Right cardiac atrium (tissue), 5 donors: Measurements from ENCODE around the gene WIZ. TPM values are rescaled to one million over a fixed set of nuclear protein-coding genes. Genes with fewer than 3 reads are reported as not detected.
A peak's percentile ranks its signal among the peaks of the same experiment; 100 is the strongest.

Experiments used
- ATAC-seq, 2 donors: fragments of 200-7000 bp; cut with Tn5 transposase; one replicate each; pipeline versions ENCODE4 v1.8.0 to v1.9.1; 2020; ENCODE audit warnings: moderate library complexity in 2 of 2, mild to moderate bottlenecking in 1 of 2
- DNase-seq, 3 donors: peaks; one replicate each; pipeline ENCODE4 v3.0.0-alpha.2; 2020
- H3K27ac ChIP-seq: one replicate; pipeline ENCODE4 v1.5.1; 2013; ENCODE audit warnings: mild to moderate bottlenecking, low read length, control low read depth, moderate library complexity
- H3K27me3 ChIP-seq: one replicate; pipeline ENCODE4 v1.6.1; 2013; ENCODE audit not compliant: control insufficient read depth, insufficient read depth
- H3K4me1 ChIP-seq: one replicate; pipeline ENCODE4 v1.6.1; 2013; ENCODE audit warnings: low read length; ENCODE audit not compliant: control insufficient read depth, insufficient read depth
- H3K4me3 ChIP-seq: one replicate; pipeline ENCODE4 v1.5.1; 2013; ENCODE audit warnings: low read length, control low read depth
- H3K9me3 ChIP-seq: one replicate; pipeline ENCODE4 v1.6.1; 2013; ENCODE audit warnings: low read length; ENCODE audit not compliant: control insufficient read depth
- WGBS: extraction: QIAGEN DNeasy Blood & Tissue Kit; methylation state at CpG from one replicate; pipeline ENCODE4 v1.1.7; 2013; 5-methylcytosine and 5-hydroxymethylcytosine counted together
- intact Hi-C, 4 donors: fragments of 100-400 bp; cut with DNase I; formaldehyde crosslinking; loops; one replicate each; pipeline versions ENCODE4 v1.11.0 to v1.14.0; 2022 to 2023
- polyA plus RNA-seq: library from polyadenylated mRNA; stranded (reverse); fragments of 200-250 nt; gene quantifications from one replicate; pipeline ENCODE4 v1.2.3, GENCODE V29; 2013
- total RNA-seq, 4 donors: library from RNA; stranded (reverse); fragmentation: NEBNext Ultra II Directional; extraction: Animal tissue kit (Norgen Biotek cat#: 25700); gene quantifications; one replicate each; pipeline ENCODE4 v1.2.1, GENCODE V29; 2021
- donor health status: healthy with polysubstance abuse.
- donor health status: DM: no; HTN: yes; CAD: no.
- donor health status: DM: no; HTN: no; CAD: no.
- donor health status: DM: no; HTN: yes; CAD: no; lungs with severe emphysema.
- donor health status: DM: yes; HTN: yes; CAD: no.

WIZ gene
- total and polyA plus RNA-seq, 5 donors: 28.0 to 36.5 (median 31.2) TPM

GRCh38 chr19:15427991-15428471, 21.7 kb downstream of the WIZ start:
- Histone ChIP-seq H3K27me3 (no peaks in the 10 kb centered on the region), H3K4me3 (no peak overlapping the region), H3K4me1 (peaks cover 11% of the 10 kb centered on the region), H3K9me3 (no peaks in the 10 kb centered on the region), H3K27ac (no peak overlapping the region)
- no peak for ATAC-seq
- intact Hi-C loops: no loop called here
- 94% methylated on average over 35 of the region's 35 CpGs for WGBS
- peak in 2 of 3 donors; percentile 59 to 63 for DNase-seq

- 97% methylated on average over 25 of the region's 25 CpGs for WGBS
- peaks cover 11% of the 10 kb centered on the region for H3K4me1 ChIP-seq
- no peaks in the 10 kb centered on the region for H3K27me3 ChIP-seq
- ATAC-seq: no peak
- DNase-seq: peak in 1 of 3 donors; percentile 49
- H3K9me3 ChIP-seq: no peaks in the 10 kb centered on the region
- no peak overlapping the region for H3K4me3 ChIP-seq
- no peak overlapping the region for H3K27ac ChIP-seq
- intact Hi-C loops: no loop called here
Measured at GRCh38 chr19:15427350-15427700, 22.4 kb downstream of the WIZ start.

GRCh38 chr19:15426485-15427349, 23.0 kb downstream of the WIZ start:
- Histone ChIP-seq H3K27ac (no peak overlapping the region), H3K4me3 (no peak overlapping the region), H3K4me1 (peaks cover 11% of the 10 kb centered on the region), H3K9me3 (no peaks in the 10 kb centered on the region), H3K27me3 (no peaks in the 10 kb centered on the region)
- WGBS: 87% methylated on average over 16 of the region's 16 CpGs
- intact Hi-C loops: no loop called here
- no peak for ATAC-seq
- peak in 2 of 3 donors; percentile 32 to 48 for DNase-seq

- DNase-seq: peak in 2 of 3 donors; percentile 29 to 41
- WGBS: 96% methylated on average over 36 of the region's 36 CpGs
Measured at GRCh38 chr19:15425321-15425950, 24.3 kb downstream of the WIZ start.

GRCh38 chr19:15424692-15425272, 25.0 kb downstream of the WIZ start:
- peaks cover 1% of the 10 kb centered on the region for H3K4me1 ChIP-seq
- ATAC-seq (no peak), DNase-seq (peak in 2 of 3 donors; percentile 47 to 59)
- no peak overlapping the region for H3K27ac ChIP-seq
- H3K27me3 ChIP-seq: no peaks in the 10 kb centered on the region
- intact Hi-C loops: no loop called here
- H3K9me3 ChIP-seq: no peaks in the 10 kb centered on the region
- 97% methylated on average over 38 of the region's 38 CpGs for WGBS
- no peak overlapping the region for H3K4me3 ChIP-seq

More at GRCh38 chr19:15425321-15425950, 24.3 kb downstream of the WIZ start:
- Histone ChIP-seq H3K9me3 (no peaks in the 10 kb centered on the region), H3K27ac (no peak overlapping the region), H3K4me3 (no peak overlapping the region), H3K27me3 (no peaks in the 10 kb centered on the region), H3K4me1 (peaks cover 1% of the 10 kb centered on the region)
- intact Hi-C loops: no loop called here
- ATAC-seq: no peak

GRCh38 chr19:15424121-15424520, 25.6 kb downstream of the WIZ start:
- intact Hi-C loops: no loop called here

GRCh38 chr19:15423130-15423529, 26.6 kb downstream of the WIZ start:
- Histone ChIP-seq H3K9me3 (no peaks in the 10 kb centered on the region), H3K4me3 (no peak overlapping the region), H3K4me1 (peaks cover 1% of the 10 kb centered on the region), H3K27me3 (no peaks in the 10 kb centered on the region), H3K27ac (no peak overlapping the region)
- ATAC-seq (no peak), DNase-seq (peak in 2 of 3 donors; percentile 20 to 45)
- intact Hi-C loops: no loop called here
- 99% methylated on average over 6 of the region's 6 CpGs for WGBS

More at GRCh38 chr19:15424121-15424520, 25.6 kb downstream of the WIZ start:
- Histone ChIP-seq H3K4me3 (no peak overlapping the region), H3K27ac (no peak overlapping the region), H3K9me3 (no peaks in the 10 kb centered on the region), H3K4me1 (peaks cover 1% of the 10 kb centered on the region), H3K27me3 (no peaks in the 10 kb centered on the region)
- DNase-seq: peak in 2 of 3 donors; percentile 49 to 57
- WGBS: 96% methylated on average over 13 of the region's 13 CpGs
- ATAC-seq: no peak

GRCh38 chr19:15422296-15423075, 27.3 kb downstream of the WIZ start:
- intact Hi-C loops: no loop called here
- ATAC-seq (no peak), DNase-seq (peak in 2 of 3 donors; percentile 48 to 58)
- Histone ChIP-seq H3K4me1 (peaks cover 4% of the 10 kb centered on the region), H3K4me3 (no peak overlapping the region), H3K27ac (no peak overlapping the region), H3K27me3 (no peaks in the 10 kb centered on the region), H3K9me3 (no peaks in the 10 kb centered on the region)
- WGBS: 88% methylated on average over 22 of the region's 22 CpGs

GRCh38 chr19:15421721-15422260, 28.0 kb downstream of the WIZ start:
- Histone ChIP-seq H3K27me3 (no peaks in the 10 kb centered on the region), H3K4me3 (no peak overlapping the region), H3K9me3 (no peaks in the 10 kb centered on the region), H3K27ac (peak overlapping the region; percentile 29), H3K4me1 (peaks cover 7% of the 10 kb centered on the region)
- intact Hi-C loops: no loop called here
- 51% methylated on average over 15 of the region's 15 CpGs for WGBS
- ATAC-seq (peak in 1 of 2 donors; percentile 1), DNase-seq (peak; percentile 49 to 86 (median 85))

- intact Hi-C loops: no loop called here
Measured at GRCh38 chr19:15421136-15421695, 28.5 kb downstream of the WIZ start.

More at GRCh38 chr19:15421136-15421695, 28.5 kb downstream of the WIZ start:
- Histone ChIP-seq H3K27me3 (no peaks in the 10 kb centered on the region), H3K4me1 (peaks cover 7% of the 10 kb centered on the region), H3K4me3 (no peak overlapping the region), H3K9me3 (no peaks in the 10 kb centered on the region), H3K27ac (peak overlapping the region; percentile 29)
- peak in 2 of 3 donors; percentile 29 to 43 for DNase-seq
- no peak for ATAC-seq
- WGBS: 69% methylated on average over 12 of the region's 12 CpGs
